GM21447 (cell line): ENCODE results near the gene LMOD3.

Experiments
- ATAC-seq: cut with Tn5 transposase; IDR thresholded peaks from one replicate; pipeline ENCODE4 v1.9.1; 2021; ENCODE audit not compliant: unreplicated experiment

Gene LMOD3

GRCh38 chr3:69126216-69126615, 3.8 kb upstream of the LMOD3 start:
- ATAC-seq, result no peak

GRCh38 chr3:69121950-69122349, 445 bp downstream of the LMOD3 start:
- no peak for ATAC-seq

GRCh38 chr3:69121513-69121912, 882 bp downstream of the LMOD3 start:
- ATAC-seq, result no peak

- ATAC-seq, result peak; percentile 95
These were observed 1.4 kb downstream of the LMOD3 start for GRCh38 chr3:69120879-69121464.

- ATAC-seq, result no peak
These were observed 2.7 kb downstream of the LMOD3 start for GRCh38 chr3:69119681-69120080.

- ATAC-seq, result no peak
These were observed 3.3 kb downstream of the LMOD3 start for GRCh38 chr3:69119138-69119537.

GRCh38 chr3:69118555-69118954, 3.8 kb downstream of the LMOD3 start:
- no peak for ATAC-seq

- no peak for ATAC-seq
These were observed 5.5 kb downstream of the LMOD3 start for GRCh38 chr3:69116897-69117296.

GRCh38 chr3:69116162-69116561, 6.2 kb downstream of the LMOD3 start:
- ATAC-seq, result no peak

GRCh38 chr3:69115731-69116130, 6.7 kb downstream of the LMOD3 start:
- no peak for ATAC-seq

GRCh38 chr3:69113536-69113935, 8.9 kb downstream of the LMOD3 start:
- ATAC-seq, result no peak

GRCh38 chr3:69110941-69111546, 11.4 kb downstream of the LMOD3 start:
- no peak for ATAC-seq

- no peak for ATAC-seq
These were observed 13.6 kb downstream of the LMOD3 start for GRCh38 chr3:69108811-69109210.

- ATAC-seq, result no peak
These were observed 14.6 kb downstream of the LMOD3 start for GRCh38 chr3:69107841-69108240.

- no peak for ATAC-seq
These were observed 17.1 kb downstream of the LMOD3 start for GRCh38 chr3:69105320-69105719.

GRCh38 chr3:69104586-69104985, 17.8 kb downstream of the LMOD3 start:
- no peak for ATAC-seq

- ATAC-seq, result no peak
These were observed 19.3 kb downstream of the LMOD3 start for GRCh38 chr3:69103123-69103522.

GRCh38 chr3:69102384-69102783, 20.0 kb downstream of the LMOD3 start:
- ATAC-seq, result no peak

- no peak for ATAC-seq
These were observed 22.8 kb downstream of the LMOD3 start for GRCh38 chr3:69099576-69099975.

GRCh38 chr3:69097407-69098086, 24.8 kb downstream of the LMOD3 start:
- ATAC-seq, result no peak

- ATAC-seq, result no peak
These were observed 26.1 kb downstream of the LMOD3 start for GRCh38 chr3:69096299-69096698.

GRCh38 chr3:69095636-69096035, 26.8 kb downstream of the LMOD3 start:
- ATAC-seq, result no peak
